ENCODE results near the gene SPRR2A. TPM values are rescaled to one million over a fixed set of nuclear protein-coding genes. Genes with fewer than 3 reads are reported as not detected.

The SPRR2A gene
- total and polyA plus RNA-seq, 2 of the 8 experiments (the other 6 are each of a cell fraction or from before 2014, with no cell fraction given), result not detected

- H4K8ac ChIP-seq (ENCODE audit: extremely low read depth, insufficient read depth, low read length), result no peak overlapping the region
- no peak overlapping the region for H3K56ac ChIP-seq (replicated peaks; ENCODE audit: insufficient read length, low read depth, low read length)
- H3K23ac ChIP-seq (ENCODE audit: insufficient read length), result no peak overlapping the region
- CTCF ChIA-PET (ENCODE audit: partially characterized antibody), result interaction anchor here (1.0 to 2.1 kb wide), 4 partner anchors 16 to 164 kb away, joined by 3 to 8 read pairs (median 4); no protein-coding TSS in a partner anchor
- no peak overlapping the region for H2BK20ac ChIP-seq (ENCODE audit: low read length)
- no peak overlapping the region for H3K27ac ChIP-seq (ENCODE audit: low read depth, low read length)
- H2BK5ac ChIP-seq (ENCODE audit: low read depth, low read length), result no peak overlapping the region
- H2BK12ac ChIP-seq (ENCODE audit: low read depth, low read length), result no peak overlapping the region
- H3K4me1 ChIP-seq (replicated peaks in 1 of 4; ENCODE audit: control insufficient read depth in 3 of 4, insufficient read depth in 4 of 4, low read length in 3 of 4), result no peaks in the 10 kb centered on the region
- no peak overlapping the region for H2AFZ ChIP-seq (ENCODE audit: low read length)
- DNase-seq (ENCODE audit: low read depth in 1 of 2, low spot score in 2 of 2) (no peak), FAIRE-seq (no peak)
- no peaks in the 10 kb centered on the region for H4K20me1 ChIP-seq (replicated peaks in 1 of 2; ENCODE audit: control insufficient read depth in 1 of 2, insufficient read depth in 2 of 2, low read length in 2 of 2)
- no peak overlapping the region for H3K4me3 ChIP-seq (ENCODE audit: extremely low read depth in 1 of 4, insufficient read depth in 2 of 4, low read depth in 3 of 4, low read length in 4 of 4)
- 81% methylated on average over 1 of the region's 1 CpG; no CpG with 5 or more reads in 1 of the 2 experiments for WGBS, 2 experiments (ENCODE audit: extremely low coverage in 1 of 2, insufficient coverage in 1 of 2, insufficient read length in 1 of 2, insufficient replicate concordance in 2 of 2, low coverage in 1 of 2, low lambda C conversion rate in 2 of 2, missing lambda C conversion rate in 1 of 2)
- no peaks in the 10 kb centered on the region for H3K36me3 ChIP-seq (ENCODE audit: control insufficient read depth in 2 of 4, insufficient read depth in 4 of 4, low read length in 3 of 4)
- H3K27me3 ChIP-seq (replicated peaks in 1 of 4; ENCODE audit: control insufficient read depth in 3 of 4, extremely low read depth in 1 of 4, insufficient read depth in 3 of 4, low read length in 3 of 4), result no peaks in the 10 kb centered on the region
- no peak overlapping the region for H3K4me2 ChIP-seq (ENCODE audit: insufficient read depth in 1 of 2, low read depth in 2 of 2, low read length in 2 of 2)
- H3K18ac ChIP-seq (ENCODE audit: extremely low read depth, low read length), result no peak overlapping the region
- no peak overlapping the region for H4K5ac ChIP-seq (ENCODE audit: insufficient read length, low read depth, low read length)
- no peaks in the 10 kb centered on the region for H3K23me2 ChIP-seq (ENCODE audit: low read depth, low read length)
- no peak for TF ChIP-seq SUZ12 (IDR thresholded peaks at IDR 0.05; ENCODE audit: low read length)
- TF ChIP-seq EP300 (IDR thresholded peaks at IDR 0.05; ENCODE audit: borderline replicate concordance in 1 of 2, low read depth in 2 of 2, low read length in 2 of 2), result no peak
- TF ChIP-seq, protein P1, sequence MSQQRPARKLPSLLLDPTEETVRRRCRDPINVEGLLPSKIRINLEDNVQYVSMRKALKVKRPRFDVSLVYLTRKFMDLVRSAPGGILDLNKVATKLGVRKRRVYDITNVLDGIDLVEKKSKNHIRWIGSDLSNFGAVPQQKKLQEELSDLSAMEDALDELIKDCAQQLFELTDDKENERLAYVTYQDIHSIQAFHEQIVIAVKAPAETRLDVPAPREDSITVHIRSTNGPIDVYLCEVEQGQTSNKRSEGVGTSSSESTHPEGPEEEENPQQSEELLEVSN (IDR thresholded peaks at IDR 0.05), result no peak
- TF ChIP-seq KDM5A (IDR thresholded peaks at IDR 0.05; ENCODE audit: low read length), result no peak
- no peak for TF ChIP-seq SP1 (IDR thresholded peaks at IDR 0.05; ENCODE audit: low read depth, low read length)
- TF ChIP-seq EZH2 (IDR thresholded peaks at IDR 0.05; ENCODE audit: low read depth, low read length, severe bottlenecking), result no peak
- no peak for TF ChIP-seq RBBP5 (IDR thresholded peaks at IDR 0.05; ENCODE audit: borderline replicate concordance, low read depth, low read length)
- TF ChIP-seq POLR2AphosphoS5 (IDR thresholded peaks at IDR 0.05; ENCODE audit: low read depth, low read length), result no peak
- TF ChIP-seq CTBP2 (IDR thresholded peaks at IDR 0.05; ENCODE audit: borderline replicate concordance, insufficient read depth, insufficient read length, low read length), result no peak
- no peak for TF ChIP-seq SRF (IDR thresholded peaks at IDR 0.05; ENCODE audit: low read depth, low read length)
- H2AK5ac ChIP-seq (ENCODE audit: low read depth, low read length), result no peak overlapping the region
- no peak overlapping the region for H4K91ac ChIP-seq (replicated peaks; ENCODE audit: insufficient read length, low read length)
- H3K9ac ChIP-seq (replicated peaks in 1 of 4; ENCODE audit: extremely low read depth in 1 of 4, low read depth in 3 of 4, low read length in 3 of 4), result no peak overlapping the region
- no peaks in the 10 kb centered on the region for H3K9me3 ChIP-seq (ENCODE audit: insufficient read depth in 2 of 2, low read depth in 1 of 2, low read length in 1 of 2)
- no peak overlapping the region for H3K14ac ChIP-seq (ENCODE audit: insufficient read length)
- no peak overlapping the region for H3K4ac ChIP-seq (replicated peaks; ENCODE audit: insufficient read length, low read depth, low read length)
- POLR2A ChIA-PET (ENCODE audit: partially characterized antibody), result no interaction called here
- H2BK120ac ChIP-seq (replicated peaks; ENCODE audit: low read depth, low read length), result no peak overlapping the region
- no peak overlapping the region for H2BK15ac ChIP-seq (ENCODE audit: low read length)
- no peaks in the 10 kb centered on the region for H3K79me1 ChIP-seq (ENCODE audit: low read depth, low read length)
- H3K79me2 ChIP-seq (ENCODE audit: control insufficient read depth in 1 of 2, insufficient read depth in 2 of 2, low read length in 2 of 2), result no peaks in the 10 kb centered on the region
Observed at GRCh38 chr1:153028766-153029165, 28.5 kb downstream of the SPRR2A start.

Data from H1 (cell line).